H9 (cell line): Measurements from ENCODE around the gene TGM3. TPM values are rescaled to one million over a fixed set of nuclear protein-coding genes. Genes with fewer than 3 reads are reported as not detected.

Source experiments
- DNase-seq: peaks from one replicate; pipeline ENCODE4 v3.0.0-alpha.2; 2017
- H2AFZ ChIP-seq: one replicate; pipeline ENCODE4 v1.6.1; 2013; ENCODE audit warnings: mild to moderate bottlenecking, low read length, control low read depth, moderate library complexity
- H2AK5ac ChIP-seq: 2 replicates; pipeline ENCODE4 v1.6.1; 2013; ENCODE audit warnings: low read length, control low read depth, mixed read lengths; ENCODE audit not compliant: insufficient read length
- H2BK120ac ChIP-seq: one replicate; pipeline ENCODE4 v1.6.1; 2013; ENCODE audit warnings: low read depth, mild to moderate bottlenecking, low read length, control low read depth, inconsistent platforms; ENCODE audit not compliant: poor library complexity, severe bottlenecking
- H2BK12ac ChIP-seq: 2 replicates; pipeline ENCODE4 v1.6.1; 2013; ENCODE audit warnings: low read length, control low read depth, mixed read lengths, low read depth; ENCODE audit not compliant: insufficient read length
- H2BK15ac ChIP-seq: 2 replicates; pipeline ENCODE4 v1.6.1; 2013; ENCODE audit warnings: low read depth, low read length, control low read depth
- H2BK20ac ChIP-seq: one replicate; pipeline ENCODE4 v1.6.1; 2013; ENCODE audit warnings: low read depth, mild to moderate bottlenecking, low read length, control low read depth, inconsistent platforms; ENCODE audit not compliant: poor library complexity, severe bottlenecking
- H2BK5ac ChIP-seq: 2 replicates; pipeline ENCODE4 v1.6.1; 2013; ENCODE audit warnings: low read length, control low read depth, mixed read lengths; ENCODE audit not compliant: insufficient read length
- H3K14ac ChIP-seq: 2 replicates; pipeline ENCODE4 v1.6.1; 2013; ENCODE audit warnings: low read length, control low read depth; ENCODE audit not compliant: insufficient read depth
- H3K18ac ChIP-seq: 2 replicates; pipeline ENCODE4 v1.6.1; 2013; ENCODE audit warnings: low read depth, mild to moderate bottlenecking, mixed read lengths, low read length, control low read depth; ENCODE audit not compliant: insufficient read length
- H3K23ac ChIP-seq: 2 replicates; pipeline ENCODE4 v1.6.1; 2013; ENCODE audit warnings: low read length, control low read depth, mixed read lengths, low read depth; ENCODE audit not compliant: insufficient read length
- H3K23me2 ChIP-seq: 2 replicates; pipeline ENCODE4 v1.6.1; 2013; ENCODE audit warnings: low read depth, mild to moderate bottlenecking, mixed read lengths, low read length, control low read depth; ENCODE audit not compliant: insufficient read length, poor library complexity, severe bottlenecking
- H3K27ac ChIP-seq: 2 replicates; pipeline ENCODE4 v1.5.1; 2013; ENCODE audit warnings: low read length, control low read depth, mixed read lengths, low read depth; ENCODE audit not compliant: insufficient read length
- H3K27me3 ChIP-seq: 2 replicates; pipeline ENCODE4 v1.6.1; 2013; ENCODE audit warnings: low read length, control low read depth, inconsistent platforms; ENCODE audit not compliant: insufficient read depth
- H3K4ac ChIP-seq: 2 replicates; pipeline ENCODE4 v1.6.1; 2013; ENCODE audit warnings: low read depth, mild to moderate bottlenecking, control low read depth, inconsistent platforms, low read length, moderate library complexity
- H3K4me1 ChIP-seq: 2 replicates; pipeline ENCODE4 v1.6.1; 2013; ENCODE audit warnings: low read length, control low read depth, inconsistent platforms; ENCODE audit not compliant: insufficient read depth
- H3K4me2 ChIP-seq: 2 replicates; pipeline ENCODE4 v1.6.1; 2013; ENCODE audit warnings: low read length, control low read depth, mixed read lengths; ENCODE audit not compliant: insufficient read length, insufficient read depth
- H3K56ac ChIP-seq: 2 replicates; pipeline ENCODE4 v1.6.1; 2013; ENCODE audit warnings: low read depth, mild to moderate bottlenecking, mixed read lengths, low read length, control low read depth; ENCODE audit not compliant: insufficient read length
- H3K79me1 ChIP-seq: 2 replicates; pipeline ENCODE4 v1.6.1; 2013; ENCODE audit warnings: low read depth, mild to moderate bottlenecking, moderate library complexity, low read length, control low read depth, inconsistent platforms; ENCODE audit not compliant: insufficient read depth, poor library complexity, severe bottlenecking
- H3K79me2 ChIP-seq: 2 replicates; pipeline ENCODE4 v1.6.1; 2013; ENCODE audit warnings: low read length, control low read depth, inconsistent platforms; ENCODE audit not compliant: insufficient read depth
- H3K9ac ChIP-seq: 2 replicates; pipeline ENCODE4 v1.6.1; 2013; ENCODE audit warnings: low read length, control low read depth, mixed read lengths; ENCODE audit not compliant: insufficient read length; ENCODE audit errors: extremely low read depth
- H3K9me3 ChIP-seq: one replicate; pipeline ENCODE4 v1.6.1; 2013; ENCODE audit warnings: low read depth, low read length, inconsistent platforms; ENCODE audit not compliant: control insufficient read depth
- H3T11ph ChIP-seq: one replicate; pipeline ENCODE4 v1.6.1; 2013; ENCODE audit warnings: mild to moderate bottlenecking, low read length, control low read depth, inconsistent platforms
- H4K20me1 ChIP-seq: one replicate; pipeline ENCODE4 v1.6.1; 2013; ENCODE audit not compliant: control insufficient read depth, insufficient read length, insufficient read depth
- H4K5ac ChIP-seq: 2 replicates; pipeline ENCODE4 v1.6.1; 2013; ENCODE audit warnings: low read depth, mild to moderate bottlenecking, mixed read lengths, low read length, control low read depth; ENCODE audit not compliant: insufficient read length
- H4K8ac ChIP-seq: replicated peaks from 2 replicates; pipeline ENCODE4 v1.6.1; 2013; ENCODE audit warnings: low read length, control low read depth, mixed read lengths, low read depth; ENCODE audit not compliant: insufficient read length
- H4K91ac ChIP-seq: 2 replicates; pipeline ENCODE4 v1.6.1; 2013; ENCODE audit warnings: low read depth, mild to moderate bottlenecking, moderate library complexity, mixed read lengths, low read length, control low read depth; ENCODE audit not compliant: insufficient read length
- H3K27ac Mint-ChIP-seq, 3 experiments: 2 replicates in 2 of 3; 3 replicates in 1 of 3; pipeline ENCODE4 v1.8.0; 2020 to 2021; ENCODE audit warnings: mixed read lengths in 3 of 3, mild to moderate bottlenecking in 1 of 3, moderate library complexity in 1 of 3
- H3K27me3 Mint-ChIP-seq: 2 replicates; pipeline ENCODE4 v1.8.0; 2021; ENCODE audit warnings: low read depth, mild to moderate bottlenecking, moderate library complexity, mixed read lengths
- H3K36me3 Mint-ChIP-seq, 3 experiments: 2 replicates in 2 of 3; 3 replicates in 1 of 3; pipeline ENCODE4 v1.8.0; 2020 to 2021; ENCODE audit warnings: low read depth in 3 of 3, mixed read lengths in 3 of 3; ENCODE audit not compliant: insufficient read depth in 1 of 3
- H3K4me1 Mint-ChIP-seq, 2 experiments: 2 replicates each; pipeline ENCODE4 v1.8.0; 2020; ENCODE audit warnings: mixed read lengths in 2 of 2
- H3K4me3 Mint-ChIP-seq, 2 experiments: 2 replicates in 1 of 2; 3 replicates in 1 of 2; pipeline ENCODE4 v1.8.0; 2020 to 2021; ENCODE audit warnings: mild to moderate bottlenecking in 2 of 2, mixed read lengths in 2 of 2, moderate library complexity in 1 of 2
- H3K9me3 Mint-ChIP-seq, 2 experiments: 2 replicates in 1 of 2; 3 replicates in 1 of 2; pipeline ENCODE4 v1.8.0; 2020; ENCODE audit warnings: mild to moderate bottlenecking in 2 of 2, mixed read lengths in 2 of 2, moderate library complexity in 1 of 2
- CTCF ChIP-seq: fragments of 200-600 bp; sonication (generic); conservative IDR thresholded peaks from 3 replicates; pipeline ENCODE4 v1.8.0; 2021; ENCODE audit warnings: antibody characterized with exemption, mild to moderate bottlenecking
- WGBS: extraction: QIAGEN DNeasy Blood & Tissue Kit; methylation state at CpG from one replicate; pipeline ENCODE4 v1.1.7; 2013; ENCODE audit warnings: missing lambda C conversion rate, low lambda C conversion rate, mixed read lengths; ENCODE audit not compliant: insufficient read length; ENCODE audit errors: extremely low coverage; 5-methylcytosine and 5-hydroxymethylcytosine counted together
- total RNA-seq: library from RNA; stranded (reverse); gene quantifications from 2 replicates; pipeline ENCODE4 v1.2.1, GENCODE V29; 2021

TGM3 gene
- total RNA-seq, 1 experiment from 2014 or later: not detected

- Histone ChIP-seq H3K4ac (no peak overlapping the region), H2BK15ac (no peak overlapping the region), H4K8ac (no peak overlapping the region), H3K27me3 (no peaks in the 10 kb centered on the region), H3K4me1 (peaks cover 8% of the 10 kb centered on the region; the same call in 1 of the 2 replicates), H3T11ph (no peak overlapping the region), H3K79me1 (no peaks in the 10 kb centered on the region), H3K9me3 (no peaks in the 10 kb centered on the region), H3K9ac (no peak overlapping the region), H2BK20ac (no peak overlapping the region), H4K20me1 (no peaks in the 10 kb centered on the region), H3K18ac (no peak overlapping the region), H3K56ac (no peak overlapping the region), H2AK5ac (no peak overlapping the region), H2BK120ac (no peak overlapping the region), H3K4me2 (no peak overlapping the region), H4K5ac (no peak overlapping the region), H4K91ac (no peak overlapping the region), H3K79me2 (no peaks in the 10 kb centered on the region), H2BK5ac (no peak overlapping the region), H3K14ac (no peak overlapping the region), H3K23me2 (no peaks in the 10 kb centered on the region), H2AFZ (no peak overlapping the region), H3K23ac (no peak overlapping the region), H3K27ac (no peak overlapping the region), H2BK12ac (no peak overlapping the region)
- H3K27me3 Mint-ChIP-seq: no peaks in the 10 kb centered on the region
- H3K4me3 Mint-ChIP-seq: no peak overlapping the region
- TF ChIP-seq CTCF: no peak
- DNase-seq: no peak
- H3K36me3 Mint-ChIP-seq: no peaks in the 10 kb centered on the region
- H3K9me3 Mint-ChIP-seq: no peaks in the 10 kb centered on the region; a peak in 1 of 5 replicates
- H3K27ac Mint-ChIP-seq: peak overlapping the region in 2 of 3 experiments; percentile 34 to 74; a peak in 1 of 7 replicates
- WGBS: no CpG with 5 or more reads among the region's 9 CpGs
- peaks cover 15 to 18% of the 10 kb centered on the region in 2 experiments for H3K4me1 Mint-ChIP-seq
Observed at GRCh38 chr20:2379511-2380229, 83.9 kb downstream of the TGM3 start.
